ENCODE measurements around the gene GBX1.

DNA sequence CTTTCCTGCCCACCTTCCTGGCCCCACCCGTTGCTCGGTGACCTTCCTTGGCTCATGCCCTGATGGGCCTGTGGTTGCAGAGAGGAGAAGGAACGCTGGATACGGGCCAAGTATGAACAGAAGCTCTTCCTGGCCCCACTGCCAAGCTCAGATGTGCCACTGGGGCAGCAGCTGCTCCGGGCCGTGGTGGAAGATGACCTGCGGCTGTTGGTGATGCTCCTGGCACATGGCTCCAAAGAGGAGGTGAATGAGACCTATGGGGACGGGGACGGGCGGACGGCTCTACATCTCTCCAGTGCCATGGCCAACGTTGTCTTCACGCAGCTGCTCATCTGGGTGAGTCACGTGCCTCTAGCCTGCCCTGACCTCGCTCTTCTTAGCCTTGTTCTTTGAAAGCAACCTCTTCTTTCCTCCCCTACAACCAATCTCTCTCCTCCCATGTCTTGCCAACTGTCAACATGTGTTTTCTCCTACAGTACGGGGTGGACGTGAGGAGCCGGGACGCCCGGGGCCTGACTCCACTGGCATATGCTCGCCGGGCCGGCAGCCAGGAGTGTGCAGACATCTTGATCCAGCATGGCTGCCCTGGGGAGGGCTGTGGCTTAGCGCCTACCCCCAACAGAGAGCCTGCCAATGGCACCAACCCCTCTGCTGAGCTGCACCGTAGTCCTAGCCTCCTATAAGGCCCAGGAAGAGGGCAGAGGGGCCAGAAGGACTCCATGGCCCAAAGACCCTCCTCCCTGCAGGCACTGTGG, 24.1 kb downstream of the GBX1 start:
- TF ChIP-seq, protein P1, sequence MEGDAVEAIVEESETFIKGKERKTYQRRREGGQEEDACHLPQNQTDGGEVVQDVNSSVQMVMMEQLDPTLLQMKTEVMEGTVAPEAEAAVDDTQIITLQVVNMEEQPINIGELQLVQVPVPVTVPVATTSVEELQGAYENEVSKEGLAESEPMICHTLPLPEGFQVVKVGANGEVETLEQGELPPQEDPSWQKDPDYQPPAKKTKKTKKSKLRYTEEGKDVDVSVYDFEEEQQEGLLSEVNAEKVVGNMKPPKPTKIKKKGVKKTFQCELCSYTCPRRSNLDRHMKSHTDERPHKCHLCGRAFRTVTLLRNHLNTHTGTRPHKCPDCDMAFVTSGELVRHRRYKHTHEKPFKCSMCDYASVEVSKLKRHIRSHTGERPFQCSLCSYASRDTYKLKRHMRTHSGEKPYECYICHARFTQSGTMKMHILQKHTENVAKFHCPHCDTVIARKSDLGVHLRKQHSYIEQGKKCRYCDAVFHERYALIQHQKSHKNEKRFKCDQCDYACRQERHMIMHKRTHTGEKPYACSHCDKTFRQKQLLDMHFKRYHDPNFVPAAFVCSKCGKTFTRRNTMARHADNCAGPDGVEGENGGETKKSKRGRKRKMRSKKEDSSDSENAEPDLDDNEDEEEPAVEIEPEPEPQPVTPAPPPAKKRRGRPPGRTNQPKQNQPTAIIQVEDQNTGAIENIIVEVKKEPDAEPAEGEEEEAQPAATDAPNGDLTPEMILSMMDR (IDR thresholded peaks at IDR 0.05; ENCODE audit: low read depth, low read length): no peak
- no peak for TF ChIP-seq EZH2phosphoT487 (IDR thresholded peaks at IDR 0.05; ENCODE audit: low read depth)
